ENCODE data around the gene TUBB6. TPM values are rescaled to one million over a fixed set of nuclear protein-coding genes. Genes with fewer than 3 reads are reported as not detected.

The TUBB6 gene
- total and polyA plus RNA-seq, 2 of the 8 experiments (the other 6 are each of a cell fraction or from before 2014, with no cell fraction given): 126 to 223 TPM

DNA sequence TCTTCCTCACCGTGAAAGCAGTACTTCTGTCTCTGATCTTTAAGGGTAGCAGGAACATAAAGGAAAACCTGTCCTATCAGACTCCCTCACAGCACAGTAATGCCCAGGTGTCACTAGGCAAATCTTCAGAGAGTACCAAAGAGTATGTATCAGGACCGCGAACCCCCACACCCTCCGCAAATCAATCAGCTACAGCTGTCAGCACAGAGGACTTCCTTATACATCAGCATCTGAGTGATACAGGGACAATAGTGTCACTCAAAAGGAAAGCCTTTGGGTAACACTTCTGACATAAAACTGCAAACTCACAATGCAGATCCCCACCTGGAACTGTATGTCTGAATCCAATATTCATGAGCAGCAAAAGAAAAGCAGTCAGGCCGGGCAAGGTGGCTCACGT, 66.4 kb downstream of the TUBB6 start:
- FAIRE-seq (no peak), DNase-seq (ENCODE audit: low read depth in 1 of 2, low spot score in 2 of 2) (no peak)
- peaks cover 12 to 15% of the 10 kb centered on the region in 2 experiments for H4K20me1 ChIP-seq (replicated peaks in 1 of 2; ENCODE audit: control insufficient read depth in 1 of 2, insufficient read depth in 2 of 2, low read length in 2 of 2)
- H4K8ac ChIP-seq (ENCODE audit: extremely low read depth, insufficient read depth, low read length): no peak overlapping the region
- no peak overlapping the region for H3K27ac ChIP-seq (ENCODE audit: low read depth, low read length)
- H3K27me3 ChIP-seq (replicated peaks in 1 of 4; ENCODE audit: control insufficient read depth in 3 of 4, extremely low read depth in 1 of 4, insufficient read depth in 3 of 4, low read length in 3 of 4): no peaks in the 10 kb centered on the region
- WGBS, 2 experiments (ENCODE audit: extremely low coverage in 1 of 2, insufficient coverage in 1 of 2, insufficient read length in 1 of 2, insufficient replicate concordance in 2 of 2, low coverage in 1 of 2, low lambda C conversion rate in 2 of 2, missing lambda C conversion rate in 1 of 2): 88% methylated on average over 6 of the region's 6 CpGs; no CpG with 5 or more reads in 1 of the 2 experiments
- H3K36me3 ChIP-seq (ENCODE audit: control insufficient read depth in 2 of 4, insufficient read depth in 4 of 4, low read length in 3 of 4): peaks cover 0 to 2% (median 0%) of the 10 kb centered on the region in 4 experiments; a peak in 1 of 8 replicates
- no peak overlapping the region for H4K5ac ChIP-seq (ENCODE audit: insufficient read length, low read depth, low read length)
- CTCF ChIA-PET (ENCODE audit: partially characterized antibody): no interaction called here
- H3K23ac ChIP-seq (ENCODE audit: insufficient read length): no peak overlapping the region
- peaks cover 41 to 67% of the 10 kb centered on the region in 2 experiments for H3K79me2 ChIP-seq (ENCODE audit: control insufficient read depth in 1 of 2, insufficient read depth in 2 of 2, low read length in 2 of 2)
- no peak overlapping the region for H2BK12ac ChIP-seq (ENCODE audit: low read depth, low read length)
- peaks cover 9% of the 10 kb centered on the region for H3K23me2 ChIP-seq (ENCODE audit: low read depth, low read length)
- H3K18ac ChIP-seq (ENCODE audit: extremely low read depth, low read length): no peak overlapping the region
- H3K4me3 ChIP-seq (ENCODE audit: extremely low read depth in 1 of 4, insufficient read depth in 2 of 4, low read depth in 3 of 4, low read length in 4 of 4): no peak overlapping the region
- H2BK15ac ChIP-seq (ENCODE audit: low read length): no peak overlapping the region
- no peak overlapping the region for H2AK5ac ChIP-seq (ENCODE audit: low read depth, low read length)
- POLR2A ChIA-PET (ENCODE audit: partially characterized antibody): interaction anchor here (1.9 kb wide), 1 partner anchor 86 kb away, joined by 5 read pairs; no protein-coding TSS in a partner anchor
- H3K4ac ChIP-seq (replicated peaks; ENCODE audit: insufficient read length, low read depth, low read length): no peak overlapping the region
- H2BK120ac ChIP-seq (replicated peaks; ENCODE audit: low read depth, low read length): no peak overlapping the region
- TF ChIP-seq, protein P1, sequence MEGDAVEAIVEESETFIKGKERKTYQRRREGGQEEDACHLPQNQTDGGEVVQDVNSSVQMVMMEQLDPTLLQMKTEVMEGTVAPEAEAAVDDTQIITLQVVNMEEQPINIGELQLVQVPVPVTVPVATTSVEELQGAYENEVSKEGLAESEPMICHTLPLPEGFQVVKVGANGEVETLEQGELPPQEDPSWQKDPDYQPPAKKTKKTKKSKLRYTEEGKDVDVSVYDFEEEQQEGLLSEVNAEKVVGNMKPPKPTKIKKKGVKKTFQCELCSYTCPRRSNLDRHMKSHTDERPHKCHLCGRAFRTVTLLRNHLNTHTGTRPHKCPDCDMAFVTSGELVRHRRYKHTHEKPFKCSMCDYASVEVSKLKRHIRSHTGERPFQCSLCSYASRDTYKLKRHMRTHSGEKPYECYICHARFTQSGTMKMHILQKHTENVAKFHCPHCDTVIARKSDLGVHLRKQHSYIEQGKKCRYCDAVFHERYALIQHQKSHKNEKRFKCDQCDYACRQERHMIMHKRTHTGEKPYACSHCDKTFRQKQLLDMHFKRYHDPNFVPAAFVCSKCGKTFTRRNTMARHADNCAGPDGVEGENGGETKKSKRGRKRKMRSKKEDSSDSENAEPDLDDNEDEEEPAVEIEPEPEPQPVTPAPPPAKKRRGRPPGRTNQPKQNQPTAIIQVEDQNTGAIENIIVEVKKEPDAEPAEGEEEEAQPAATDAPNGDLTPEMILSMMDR (IDR thresholded peaks at IDR 0.05; ENCODE audit: control extremely low read depth in 1 of 3, insufficient read depth in 1 of 3, low read depth in 1 of 3, low read length in 3 of 3): no peak
- TF ChIP-seq KDM5A (IDR thresholded peaks at IDR 0.05; ENCODE audit: low read length) (no peak), POLR2A (IDR thresholded peaks at IDR 0.05; ENCODE audit: control extremely low read depth in 1 of 2, low read depth in 2 of 2, low read length in 2 of 2) (no peak)
- no peak overlapping the region for H4K91ac ChIP-seq (replicated peaks; ENCODE audit: insufficient read length, low read length)
- peaks cover 3 to 15% (median 7%) of the 10 kb centered on the region in 4 experiments for H3K4me1 ChIP-seq (replicated peaks in 1 of 4; ENCODE audit: control insufficient read depth in 3 of 4, insufficient read depth in 4 of 4, low read length in 3 of 4)
- no peak overlapping the region for H3K56ac ChIP-seq (replicated peaks; ENCODE audit: insufficient read length, low read depth, low read length)
- peak overlapping the region; percentile 4 to 100; a peak in 1 of 4 replicates for H3K4me2 ChIP-seq (ENCODE audit: insufficient read depth in 1 of 2, low read depth in 2 of 2, low read length in 2 of 2)
- peaks cover 19% of the 10 kb centered on the region for H3K79me1 ChIP-seq (ENCODE audit: low read depth, low read length)
- H2AFZ ChIP-seq (ENCODE audit: low read length): no peak overlapping the region
- no peak overlapping the region for H2BK5ac ChIP-seq (ENCODE audit: low read depth, low read length)
- no peak overlapping the region for H2BK20ac ChIP-seq (ENCODE audit: low read length)
- no peaks in the 10 kb centered on the region for H3K9me3 ChIP-seq (ENCODE audit: insufficient read depth in 2 of 2, low read depth in 1 of 2, low read length in 1 of 2)
- H3K14ac ChIP-seq (ENCODE audit: insufficient read length): no peak overlapping the region
- no peak overlapping the region; a peak in 1 of 7 replicates for H3K9ac ChIP-seq (replicated peaks in 1 of 4; ENCODE audit: extremely low read depth in 1 of 4, low read depth in 3 of 4, low read length in 3 of 4)

Data from H1 (cell line).